Naive thymus-derived CD4-positive, alpha-beta T cell (primary cell): ENCODE measurements around the gene HNRNPAB. TPM values are rescaled to one million over a fixed set of nuclear protein-coding genes. Genes with fewer than 3 reads are reported as not detected.
A peak's percentile ranks its signal among the peaks of the same experiment; 100 is the strongest.
"Not testable (repeated sequence)": the region's sequence is repeated elsewhere in the genome, so short reads cannot be mapped to it uniquely, and the experiment has no call there.

ENCODE experiments used
- ATAC-seq: fragments of 150-1000 bp; cut with Tn5 transposase; 2 replicates; pipeline ENCODE4 v1.10.0; 2021; ENCODE audit warnings: mild to moderate bottlenecking, moderate library complexity
- CTCF ChIA-PET: fragments of 350-600 bp; sonication (Branson Sonifier 250); formaldehyde crosslinking; loops from one replicate; lab custom pipeline; 2021; ENCODE audit warnings: antibody characterized with exemption; lab: Charles Lee
- POLR2A ChIA-PET: fragments of 350-600 bp; sonication (Branson Sonifier 250); formaldehyde crosslinking; loops from one replicate; lab custom pipeline; 2021; ENCODE audit warnings: antibody characterized with exemption, inconsistent platforms; lab: Charles Lee
- DNase-seq, 9 donors: peaks; one replicate each; pipeline versions ENCODE4 v3.0.0 to v3.0.0-alpha.2; 2020 to 2022; ENCODE audit warnings: mixed read lengths in 1 of 9
- H3K27ac ChIP-seq: one replicate; pipeline ENCODE4 v1.7.0; 2013; ENCODE audit warnings: mild to moderate bottlenecking, low read depth, low read length, moderate library complexity
- H3K27me3 ChIP-seq, 2 donors: one replicate each; pipeline ENCODE4 v1.7.0; 2013; ENCODE audit warnings: low read length in 2 of 2, mild to moderate bottlenecking in 2 of 2, moderate library complexity in 2 of 2; ENCODE audit not compliant: control insufficient read depth in 2 of 2, insufficient read depth in 2 of 2
- H3K36me3 ChIP-seq, 3 experiments: 1 replicate in 2 of 3; 2 replicates in 1 of 3; pipeline ENCODE4 v1.7.0; 2013; ENCODE audit warnings: low read length in 3 of 3, mild to moderate bottlenecking in 3 of 3, moderate library complexity in 1 of 3; ENCODE audit not compliant: insufficient read depth in 3 of 3, control insufficient read depth in 2 of 3
- H3K4me1 ChIP-seq, 2 donors: one replicate each; pipeline ENCODE4 v1.7.0; 2013; ENCODE audit warnings: low read length in 2 of 2, mild to moderate bottlenecking in 2 of 2, moderate library complexity in 1 of 2; ENCODE audit not compliant: control insufficient read depth in 2 of 2, insufficient read depth in 2 of 2
- H3K4me3 ChIP-seq: 2 replicates; pipeline ENCODE4 v1.7.0; 2013; ENCODE audit warnings: mild to moderate bottlenecking, low read length
- H3K9me3 ChIP-seq, 3 experiments: 1 replicate in 2 of 3; 2 replicates in 1 of 3; pipeline ENCODE4 v1.7.0; 2013; ENCODE audit warnings: low read length in 3 of 3; ENCODE audit not compliant: control insufficient read depth in 2 of 3
- H3K27ac Mint-ChIP-seq, 9 donors: one replicate each; pipeline ENCODE4 v1.8.0; 2020 to 2022; ENCODE audit warnings: mixed read lengths in 9 of 9, mild to moderate bottlenecking in 8 of 9, moderate library complexity in 5 of 9, inconsistent platforms in 2 of 9
- H3K27me3 Mint-ChIP-seq, 5 donors: one replicate each; pipeline ENCODE4 v1.8.0; 2021 to 2022; ENCODE audit warnings: mixed read lengths in 5 of 5, mild to moderate bottlenecking in 1 of 5
- H3K36me3 Mint-ChIP-seq, 5 donors: one replicate each; pipeline ENCODE4 v1.8.0; 2020 to 2022; ENCODE audit warnings: mixed read lengths in 5 of 5, mild to moderate bottlenecking in 3 of 5, inconsistent platforms in 1 of 5
- H3K4me1 Mint-ChIP-seq, 7 donors: one replicate each; pipeline ENCODE4 v1.8.0; 2020 to 2022; ENCODE audit warnings: mixed read lengths in 7 of 7, mild to moderate bottlenecking in 3 of 7, inconsistent platforms in 1 of 7
- H3K4me3 Mint-ChIP-seq, 10 donors: one replicate each; pipeline ENCODE4 v1.8.0; 2020 to 2022; ENCODE audit warnings: mild to moderate bottlenecking in 10 of 10, mixed read lengths in 10 of 10, moderate library complexity in 6 of 10, inconsistent platforms in 2 of 10
- H3K9me3 Mint-ChIP-seq, 11 donors: one replicate each; pipeline ENCODE4 v1.8.0; 2020 to 2022; ENCODE audit warnings: mixed read lengths in 11 of 11, mild to moderate bottlenecking in 4 of 11, inconsistent platforms in 1 of 11, moderate library complexity in 1 of 11
- intact Hi-C, 2 donors: fragments of 100-400 bp; cut with micrococcal nuclease; formaldehyde crosslinking; loops; one replicate each; pipeline ENCODE4 v1.15.1; 2023
- polyA plus RNA-seq, 2 donors: library from polyadenylated mRNA; unstranded; fragments of 300-500 nt; fragmentation: Illumina TruSeq; gene quantifications; one replicate each; pipeline ENCODE4 v1.2.3, GENCODE V29; 2021
- total RNA-seq, 6 experiments: library from RNA in 5 of 6; stranded (reverse) in 5 of 6; gene quantifications; 1 replicate in 5 of 6; 2 replicates in 1 of 6; pipeline ENCODE4 v1.2.3 and lab custom pipeline; 2021 to 2026

HNRNPAB gene
- total and polyA plus RNA-seq, 7 experiments from 2014 or later = 40.6 to 197 (median 76.5) TPM

- Mint-ChIP-seq H3K27me3 (peaks cover 10 to 34% (median 14%) of the 10 kb centered on the region in 5 donors), H3K36me3 (no peaks in the 10 kb centered on the region), H3K4me1 (peaks cover 4 to 22% (median 11%) of the 10 kb centered on the region in 7 donors), H3K9me3 (peaks cover 0 to 2% (median 0%) of the 10 kb centered on the region in 11 donors), H3K4me3 (no peak overlapping the region), H3K27ac (peak overlapping the region in 2 of 9 donors; percentile 20 to 29)
- Histone ChIP-seq H3K4me3 (no peak overlapping the region), H3K9me3 (no peaks in the 10 kb centered on the region), H3K36me3 (no peaks in the 10 kb centered on the region), H3K27ac (no peak overlapping the region), H3K4me1 (peaks cover 0 to 19% of the 10 kb centered on the region in 2 donors), H3K27me3 (peaks cover 0 to 6% of the 10 kb centered on the region in 2 donors)
- no peak for DNase-seq
- no peak for ATAC-seq
- intact Hi-C loops = no loop called here
- POLR2A ChIA-PET = interaction anchor here (0.7 to 1.5 kb wide), 2 partner anchors 9 to 12 kb away, joined by 3 read pairs; partner anchors contain the start of gene HNRNPAB
- CTCF ChIA-PET = no interaction called here
These were observed 11.5 kb upstream of the HNRNPAB start for GRCh38 chr5:178192787-178193186.

GRCh38 chr5:178193251-178193809 lies 11.0 kb upstream of the HNRNPAB start:
- intact Hi-C loops = no loop called here
- Mint-ChIP-seq H3K36me3 (no peaks in the 10 kb centered on the region), H3K27me3 (peaks cover 8 to 34% (median 13%) of the 10 kb centered on the region in 5 donors), H3K4me1 (peaks cover 4 to 22% (median 11%) of the 10 kb centered on the region in 7 donors), H3K4me3 (peak overlapping the region in 1 of 10 donors; percentile 53), H3K27ac (no peak overlapping the region), H3K9me3 (peaks cover 0 to 2% (median 0%) of the 10 kb centered on the region in 11 donors)
- POLR2A ChIA-PET = interaction anchor here (0.7 to 1.5 kb wide), 2 partner anchors 9 to 11 kb away, joined by 3 read pairs; partner anchors contain the start of gene HNRNPAB
- no peak overlapping the region for H3K27ac ChIP-seq
- ATAC-seq (peak; percentile 24), DNase-seq (no peak)
- H3K9me3 ChIP-seq = no peaks in the 10 kb centered on the region
- CTCF ChIA-PET = no interaction called here
- H3K4me1 ChIP-seq = peaks cover 0 to 19% of the 10 kb centered on the region in 2 donors
- H3K4me3 ChIP-seq = no peak overlapping the region
- peaks cover 0 to 6% of the 10 kb centered on the region in 2 donors for H3K27me3 ChIP-seq
- no peaks in the 10 kb centered on the region for H3K36me3 ChIP-seq

GRCh38 chr5:178194026-178194425 lies 10.3 kb upstream of the HNRNPAB start:
- DNase-seq (no peak), ATAC-seq (peak; percentile 62)
- H3K4me3 Mint-ChIP-seq = no peak overlapping the region
- intact Hi-C loops = no loop called here
- H3K9me3 Mint-ChIP-seq = peaks cover 0 to 2% (median 0%) of the 10 kb centered on the region in 11 donors
- Histone ChIP-seq H3K36me3 (no peaks in the 10 kb centered on the region), H3K4me1 (peaks cover 0 to 19% of the 10 kb centered on the region in 2 donors), H3K27me3 (peaks cover 0 to 6% of the 10 kb centered on the region in 2 donors), H3K9me3 (no peaks in the 10 kb centered on the region), H3K27ac (no peak overlapping the region), H3K4me3 (no peak overlapping the region)
- H3K27me3 Mint-ChIP-seq = peaks cover 4 to 34% (median 13%) of the 10 kb centered on the region in 5 donors
- no peaks in the 10 kb centered on the region for H3K36me3 Mint-ChIP-seq
- H3K27ac Mint-ChIP-seq = no peak overlapping the region
- ChIA-PET CTCF (no interaction called here), POLR2A (interaction anchor here (1.5 kb wide), 1 partner anchor 10 kb away, joined by 3 read pairs; the partner anchor contains the start of gene HNRNPAB)
- peaks cover 4 to 22% (median 11%) of the 10 kb centered on the region in 7 donors for H3K4me1 Mint-ChIP-seq

GRCh38 chr5:178196281-178196812 lies 8.0 kb upstream of the HNRNPAB start:
- Mint-ChIP-seq H3K36me3 (no peaks in the 10 kb centered on the region), H3K27ac (no peak overlapping the region), H3K9me3 (peaks cover 0 to 2% (median 0%) of the 10 kb centered on the region in 11 donors), H3K4me1 (peaks cover 4 to 22% (median 11%) of the 10 kb centered on the region in 7 donors), H3K27me3 (peaks cover 4 to 29% (median 13%) of the 10 kb centered on the region in 5 donors), H3K4me3 (no peak overlapping the region)
- POLR2A ChIA-PET = interaction anchor here (1.2 kb wide), 1 partner anchor 10 kb away, joined by 5 read pairs; no protein-coding TSS in a partner anchor
- no peaks in the 10 kb centered on the region for H3K36me3 ChIP-seq
- intact Hi-C loops = no loop called here
- H3K4me1 ChIP-seq = peaks cover 0 to 19% of the 10 kb centered on the region in 2 donors
- CTCF ChIA-PET = interaction anchor here (0.7 kb wide), 1 partner anchor 120 kb away, joined by 3 read pairs; no protein-coding TSS in a partner anchor
- peaks cover 0 to 6% of the 10 kb centered on the region in 2 donors for H3K27me3 ChIP-seq
- ATAC-seq (no peak), DNase-seq (no peak)
- no peaks in the 10 kb centered on the region for H3K9me3 ChIP-seq
- H3K4me3 ChIP-seq = no peak overlapping the region
- no peak overlapping the region for H3K27ac ChIP-seq

- ATAC-seq (no peak), DNase-seq (no peak)
- peaks cover 0 to 6% of the 10 kb centered on the region in 2 donors for H3K27me3 ChIP-seq
- H3K4me3 ChIP-seq = no peak overlapping the region
- H3K36me3 ChIP-seq = no peaks in the 10 kb centered on the region
- H3K4me3 Mint-ChIP-seq = no peak overlapping the region
- H3K9me3 Mint-ChIP-seq = peaks cover 0 to 2% (median 0%) of the 10 kb centered on the region in 11 donors
- POLR2A ChIA-PET = interaction anchor here (1.2 kb wide), 1 partner anchor 9 kb away, joined by 5 read pairs; no protein-coding TSS in a partner anchor
- H3K27me3 Mint-ChIP-seq = peaks cover 4 to 27% (median 13%) of the 10 kb centered on the region in 5 donors
- no peaks in the 10 kb centered on the region for H3K9me3 ChIP-seq
- H3K27ac Mint-ChIP-seq = no peak overlapping the region
- H3K36me3 Mint-ChIP-seq = no peaks in the 10 kb centered on the region
- intact Hi-C loops = no loop called here
- H3K27ac ChIP-seq = no peak overlapping the region
- CTCF ChIA-PET = interaction anchor here (0.7 kb wide), 1 partner anchor 120 kb away, joined by 3 read pairs; no protein-coding TSS in a partner anchor
- peaks cover 4 to 22% (median 11%) of the 10 kb centered on the region in 7 donors for H3K4me1 Mint-ChIP-seq
- H3K4me1 ChIP-seq = peaks cover 0 to 19% of the 10 kb centered on the region in 2 donors
These were observed 7.3 kb upstream of the HNRNPAB start for GRCh38 chr5:178196986-178197385.

GRCh38 chr5:178198151-178198550 lies 6.2 kb upstream of the HNRNPAB start:
- H3K9me3 Mint-ChIP-seq, intact Hi-C loops, H3K9me3 ChIP-seq, H3K36me3 Mint-ChIP-seq, H3K4me3 ChIP-seq, H3K27me3 ChIP-seq, H3K36me3 ChIP-seq, POLR2A ChIA-PET, H3K4me3 Mint-ChIP-seq, H3K27ac Mint-ChIP-seq, CTCF ChIA-PET, DNase-seq, ATAC-seq, H3K27ac ChIP-seq: not testable (repeated sequence)
- H3K4me1 ChIP-seq = peaks cover 0 to 13% of the 10 kb centered on the region in 2 donors
- Mint-ChIP-seq H3K4me1 (peaks cover 4 to 18% (median 9%) of the 10 kb centered on the region in 7 donors), H3K27me3 (peaks cover 4 to 18% (median 5%) of the 10 kb centered on the region in 5 donors)
